SK-N-MC (cell line): ENCODE measurements around the gene NCOA3.
"Not testable (repeated sequence)": the region's sequence is repeated elsewhere in the genome, so short reads cannot be mapped to it uniquely, and the experiment has no call there.

Experiments
- DNase-seq: peaks from one replicate; pipeline ENCODE4 v3.0.0-alpha.2; 2011; ENCODE audit warnings: low read depth, low spot score
- H3K27ac ChIP-seq: fragments of 200-600 bp; sonication (generic); 2 replicates; pipeline ENCODE4 v1.5.1; 2016; ENCODE audit warnings: mixed run types
- H3K36me3 ChIP-seq: fragments of 200-600 bp; sonication (generic); 2 replicates; pipeline ENCODE4 v1.6.1; 2017; ENCODE audit warnings: antibody characterized with exemption, low read length, mixed read lengths; ENCODE audit not compliant: insufficient read depth
- H3K4me3 ChIP-seq: fragments of 200-600 bp; sonication (generic); 2 replicates; pipeline ENCODE4 v1.5.1; 2016
- H3K9ac ChIP-seq: fragments of 200-600 bp; sonication (generic); 2 replicates; pipeline ENCODE4 v1.8.0; 2017; ENCODE audit warnings: mixed run types, mixed read lengths; ENCODE audit not compliant: insufficient read length
- H3K9me3 ChIP-seq: fragments of 200-600 bp; sonication (generic); 2 replicates; pipeline ENCODE4 v1.6.1; 2017; ENCODE audit warnings: low read depth, mild to moderate bottlenecking, antibody characterized with exemption, low read length, moderate library complexity, mixed read lengths
- EZH2 ChIP-seq: fragments of 200-600 bp; sonication (generic); IDR thresholded peaks from one replicate; pipeline ENCODE4 v1.6.1; 2017; ENCODE audit warnings: antibody characterized with exemption
- FOXP2 ChIP-seq: optimal IDR thresholded peaks from 2 replicates; pipeline ENCODE3; 2011; ENCODE audit warnings: mild to moderate bottlenecking, moderate library complexity; ENCODE audit not compliant: insufficient read depth; ENCODE audit errors: extremely low read length, control extremely low read depth
- POLR2AphosphoS5 ChIP-seq: IDR thresholded peaks from 2 replicates; pipeline ENCODE4 v1.6.1; 2012; ENCODE audit warnings: mild to moderate bottlenecking, low read depth, low read length, borderline replicate concordance

NCOA3 gene

GRCh38 chr20:47501482-47502270, at the start of gene NCOA3:
TSS of gene NCOA3 (plus strand) at chr20:47501887. CDS start at chr20:47622248, 120,361 bp downstream.
- peak; percentile 58 for DNase-seq
- H3K27ac ChIP-seq = peak within 1 kb of the TSS; percentile 12
- no peaks in the 10 kb centered on the region for H3K36me3 ChIP-seq
- TF ChIP-seq POLR2AphosphoS5 = peak; percentile 98
- no peak for TF ChIP-seq FOXP2
- TF ChIP-seq EZH2 = no peak
- H3K9me3 ChIP-seq = no peaks in the 10 kb centered on the region
- peak within 1 kb of the TSS; percentile 86 for H3K9ac ChIP-seq
- H3K4me3 ChIP-seq = peak within 1 kb of the TSS; percentile 99

GRCh38 chr20:47452736-47453161, 48.9 kb upstream of the NCOA3 start:
- no peak for DNase-seq
- no peaks in the 10 kb centered on the region for H3K36me3 ChIP-seq
- no peak overlapping the region for H3K4me3 ChIP-seq
- H3K9ac ChIP-seq = no peak overlapping the region
- no peaks in the 10 kb centered on the region for H3K9me3 ChIP-seq
- no peak for TF ChIP-seq EZH2
- TF ChIP-seq POLR2AphosphoS5 = no peak
- TF ChIP-seq FOXP2 = no peak
- no peak overlapping the region for H3K27ac ChIP-seq

DNA sequence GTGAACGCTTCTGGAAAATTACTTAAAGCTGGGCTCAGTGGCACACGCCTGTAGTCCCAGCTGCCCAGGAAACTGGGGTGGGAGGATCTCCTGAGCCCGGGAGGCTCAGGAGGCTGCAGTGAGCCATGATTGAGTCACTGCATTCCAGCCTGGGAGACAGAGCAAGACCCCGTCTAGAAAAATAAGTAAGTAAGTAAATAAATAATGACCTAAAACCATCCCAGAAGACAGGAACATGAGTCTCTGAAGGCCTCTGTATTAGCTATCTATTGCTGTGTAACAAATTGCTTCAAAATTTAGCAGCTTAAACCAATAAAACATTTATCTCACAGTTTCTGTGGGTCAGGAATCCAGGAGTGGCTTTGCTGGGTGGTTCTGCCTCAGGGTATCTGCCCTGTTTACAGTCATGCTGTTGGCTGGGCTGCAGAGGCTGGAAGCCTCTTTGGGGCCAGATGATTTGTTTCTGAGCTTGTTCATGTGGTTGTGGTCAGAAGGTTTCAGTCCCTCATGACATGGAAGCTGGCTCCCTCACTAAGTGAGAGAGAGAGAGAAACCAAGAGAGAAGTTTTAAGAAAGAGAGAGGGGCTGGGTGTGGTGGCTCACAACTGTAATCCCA, 48.4 kb upstream of the NCOA3 start:
- no peak for TF ChIP-seq FOXP2
- no peak for TF ChIP-seq POLR2AphosphoS5
- TF ChIP-seq EZH2 = no peak
- DNase-seq = no peak
- no peak overlapping the region for H3K27ac ChIP-seq
- H3K9ac ChIP-seq = no peak overlapping the region
- H3K9me3 ChIP-seq = no peaks in the 10 kb centered on the region
- no peak overlapping the region for H3K4me3 ChIP-seq
- H3K36me3 ChIP-seq = no peaks in the 10 kb centered on the region

- TF ChIP-seq FOXP2 (no peak), POLR2AphosphoS5 (no peak), EZH2 (no peak)
- Histone ChIP-seq H3K27ac (no peak overlapping the region), H3K9ac (no peak overlapping the region), H3K4me3 (no peak overlapping the region), H3K36me3 (no peaks in the 10 kb centered on the region), H3K9me3 (no peaks in the 10 kb centered on the region)
- no peak for DNase-seq
These were observed 47.2 kb upstream of the NCOA3 start for GRCh38 chr20:47454298-47455132.

DNA sequence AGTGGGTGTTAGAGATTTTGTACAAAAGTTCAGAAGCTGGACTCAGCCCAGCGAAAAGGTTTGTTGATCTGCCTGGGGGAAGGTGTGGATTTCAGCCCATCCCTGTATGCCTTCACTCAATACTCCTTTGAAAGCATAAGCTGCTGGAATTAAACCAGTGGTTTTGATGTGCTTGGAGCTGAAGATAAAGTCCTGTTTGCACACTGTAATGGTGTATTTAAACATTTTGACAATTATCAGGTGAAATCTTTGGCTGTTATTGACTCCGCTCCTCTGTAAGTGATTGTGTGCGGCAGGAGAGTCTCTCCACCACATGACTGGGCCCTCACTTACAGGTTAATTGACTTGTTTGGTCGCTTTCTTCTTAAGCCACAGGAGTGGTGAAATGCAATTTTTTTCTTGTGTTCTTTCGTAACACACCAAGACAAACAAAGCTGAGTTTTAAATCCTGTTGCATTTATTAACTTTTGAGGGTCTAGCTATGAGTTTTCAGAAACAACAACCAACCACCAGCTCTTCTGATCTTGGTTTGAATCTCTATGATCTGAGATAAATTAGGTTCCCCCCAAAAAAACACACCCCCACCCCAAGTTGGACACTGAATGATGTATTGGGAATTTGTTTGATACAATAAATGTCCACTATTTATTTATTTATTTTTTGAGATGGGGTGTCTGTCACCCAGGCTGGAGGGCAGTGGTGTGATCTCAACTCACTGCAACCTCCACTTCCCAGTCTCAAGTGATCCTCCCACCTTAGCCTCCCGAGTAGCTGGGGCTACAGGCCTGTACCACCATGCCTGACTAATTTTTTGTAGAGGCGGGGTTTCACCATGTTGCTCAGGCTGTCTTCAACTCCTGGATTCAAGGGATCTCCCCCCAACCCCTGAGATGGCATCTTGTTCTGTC, 46.3 kb upstream of the NCOA3 start:
- DNase-seq = no peak
- H3K27ac ChIP-seq = no peak overlapping the region
- H3K9me3 ChIP-seq = no peaks in the 10 kb centered on the region
- no peak overlapping the region for H3K9ac ChIP-seq
- H3K36me3 ChIP-seq = no peaks in the 10 kb centered on the region
- no peak for TF ChIP-seq EZH2
- TF ChIP-seq POLR2AphosphoS5 = no peak
- TF ChIP-seq FOXP2 = no peak
- no peak overlapping the region for H3K4me3 ChIP-seq

GRCh38 chr20:47456041-47456537, 45.6 kb upstream of the NCOA3 start:
- H3K9me3 ChIP-seq = no peaks in the 10 kb centered on the region
- no peak overlapping the region for H3K4me3 ChIP-seq
- no peak for TF ChIP-seq POLR2AphosphoS5
- TF ChIP-seq EZH2 = no peak
- no peak for TF ChIP-seq FOXP2
- H3K36me3 ChIP-seq = no peaks in the 10 kb centered on the region
- DNase-seq = no peak
- H3K27ac ChIP-seq = no peak overlapping the region
- H3K9ac ChIP-seq = no peak overlapping the region

GRCh38 chr20:47456952-47457724, 44.5 kb upstream of the NCOA3 start:
- DNase-seq = no peak

GRCh38 chr20:47458280-47459050, 43.2 kb upstream of the NCOA3 start:
- H3K9me3 ChIP-seq, H3K27ac ChIP-seq, DNase-seq: not testable (repeated sequence)

More at GRCh38 chr20:47456952-47457724, 44.5 kb upstream of the NCOA3 start:
- Histone ChIP-seq H3K4me3 (no peak overlapping the region), H3K9me3 (no peaks in the 10 kb centered on the region), H3K9ac (no peak overlapping the region), H3K36me3 (no peaks in the 10 kb centered on the region), H3K27ac (no peak overlapping the region)
- TF ChIP-seq EZH2 = no peak
- no peak for TF ChIP-seq POLR2AphosphoS5
- no peak for TF ChIP-seq FOXP2

More at GRCh38 chr20:47458280-47459050, 43.2 kb upstream of the NCOA3 start:
- not testable (repeated sequence) for H3K36me3 ChIP-seq, H3K4me3 ChIP-seq, H3K9ac ChIP-seq
